Measurements from ENCODE around the gene NSF. TPM values are rescaled to one million over a fixed set of nuclear protein-coding genes. Genes with fewer than 3 reads are reported as not detected.
A peak's percentile ranks its signal among the peaks of the same experiment; 100 is the strongest.
"Not testable (repeated sequence)": the region's sequence is repeated elsewhere in the genome, so short reads cannot be mapped to it uniquely, and the experiment has no call there.

NSF gene
- total RNA-seq, 2 donors from 2014 or later: 29.7 to 41.0 TPM

GRCh38 chr17:46627452-46627851 lies 37.0 kb downstream of the NSF start:
- H3K4me1 Mint-ChIP-seq; H3K27me3 Mint-ChIP-seq (ENCODE audit: insufficient read depth); H3K27ac Mint-ChIP-seq; H3K4me3 Mint-ChIP-seq; H3K27me3 ChIP-seq (ENCODE audit: control insufficient read depth, insufficient read depth, low read length, poor library complexity, severe bottlenecking); H3K9me3 Mint-ChIP-seq; H3K36me3 ChIP-seq (ENCODE audit: control insufficient read depth, insufficient read depth, low read length); H3K4me1 ChIP-seq (ENCODE audit: control insufficient read depth, insufficient read depth, low read length); H3K27ac ChIP-seq (ENCODE audit: low read depth, low read length); H3K9ac ChIP-seq (ENCODE audit: extremely low read depth, low read length, poor library complexity, severe bottlenecking); H3K4me3 ChIP-seq (ENCODE audit: low read length); H3K9me3 ChIP-seq (ENCODE audit: control insufficient read depth, low read length); H3K36me3 Mint-ChIP-seq (ENCODE audit: low read depth); DNase-seq: not testable (repeated sequence)
- WGBS, 2 experiments (ENCODE audit: insufficient coverage in 1 of 2, insufficient read length in 1 of 2): no CpG with 5 or more reads among the region's 2 CpGs

- not testable (repeated sequence) for H3K36me3 ChIP-seq (ENCODE audit: control insufficient read depth, insufficient read depth, low read length); H3K4me1 Mint-ChIP-seq; H3K9ac ChIP-seq (ENCODE audit: extremely low read depth, low read length, poor library complexity, severe bottlenecking); H3K4me3 Mint-ChIP-seq; H3K4me1 ChIP-seq (ENCODE audit: control insufficient read depth, insufficient read depth, low read length); H3K9me3 ChIP-seq (ENCODE audit: control insufficient read depth, low read length); H3K27me3 Mint-ChIP-seq (ENCODE audit: insufficient read depth); H3K27ac ChIP-seq (ENCODE audit: low read depth, low read length); H3K4me3 ChIP-seq (ENCODE audit: low read length); H3K36me3 Mint-ChIP-seq (ENCODE audit: low read depth); H3K9me3 Mint-ChIP-seq; H3K27ac Mint-ChIP-seq; H3K27me3 ChIP-seq (ENCODE audit: control insufficient read depth, insufficient read depth, low read length, poor library complexity, severe bottlenecking); DNase-seq
- WGBS, 2 experiments (ENCODE audit: insufficient coverage in 1 of 2, insufficient read length in 1 of 2): no CpG with 5 or more reads among the region's 5 CpGs
Measured at GRCh38 chr17:46628753-46629436, 38.4 kb downstream of the NSF start.

- not testable (repeated sequence) for H3K27me3 ChIP-seq (ENCODE audit: control insufficient read depth, insufficient read depth, low read length, poor library complexity, severe bottlenecking); DNase-seq; H3K36me3 Mint-ChIP-seq (ENCODE audit: low read depth); H3K27ac ChIP-seq (ENCODE audit: low read depth, low read length); H3K4me1 ChIP-seq (ENCODE audit: control insufficient read depth, insufficient read depth, low read length); H3K27ac Mint-ChIP-seq; H3K36me3 ChIP-seq (ENCODE audit: control insufficient read depth, insufficient read depth, low read length); H3K4me1 Mint-ChIP-seq; H3K9me3 ChIP-seq (ENCODE audit: control insufficient read depth, low read length); H3K27me3 Mint-ChIP-seq (ENCODE audit: insufficient read depth); H3K9ac ChIP-seq (ENCODE audit: extremely low read depth, low read length, poor library complexity, severe bottlenecking); H3K4me3 ChIP-seq (ENCODE audit: low read length); H3K4me3 Mint-ChIP-seq; H3K9me3 Mint-ChIP-seq
- no CpG with 5 or more reads among the region's 3 CpGs for WGBS, 2 experiments (ENCODE audit: insufficient coverage in 1 of 2, insufficient read length in 1 of 2)
Measured at GRCh38 chr17:46632146-46632545, 41.7 kb downstream of the NSF start.

- not testable (repeated sequence) for H3K27me3 ChIP-seq (ENCODE audit: control insufficient read depth, insufficient read depth, low read length, poor library complexity, severe bottlenecking); H3K27ac ChIP-seq (ENCODE audit: low read depth, low read length); H3K36me3 Mint-ChIP-seq (ENCODE audit: low read depth); H3K4me3 ChIP-seq (ENCODE audit: low read length); H3K4me3 Mint-ChIP-seq; H3K9me3 Mint-ChIP-seq; DNase-seq; H3K4me1 ChIP-seq (ENCODE audit: control insufficient read depth, insufficient read depth, low read length); H3K4me1 Mint-ChIP-seq; H3K9ac ChIP-seq (ENCODE audit: extremely low read depth, low read length, poor library complexity, severe bottlenecking); H3K27ac Mint-ChIP-seq; H3K27me3 Mint-ChIP-seq (ENCODE audit: insufficient read depth); H3K9me3 ChIP-seq (ENCODE audit: control insufficient read depth, low read length); H3K36me3 ChIP-seq (ENCODE audit: control insufficient read depth, insufficient read depth, low read length)
Measured at GRCh38 chr17:46634844-46635243, 44.4 kb downstream of the NSF start.

- H3K36me3 Mint-ChIP-seq (ENCODE audit: low read depth); H3K9ac ChIP-seq (ENCODE audit: extremely low read depth, low read length, poor library complexity, severe bottlenecking); DNase-seq; H3K27ac ChIP-seq (ENCODE audit: low read depth, low read length); H3K9me3 Mint-ChIP-seq; H3K9me3 ChIP-seq (ENCODE audit: control insufficient read depth, low read length); H3K4me1 ChIP-seq (ENCODE audit: control insufficient read depth, insufficient read depth, low read length); H3K36me3 ChIP-seq (ENCODE audit: control insufficient read depth, insufficient read depth, low read length); H3K27me3 Mint-ChIP-seq (ENCODE audit: insufficient read depth); H3K27ac Mint-ChIP-seq; H3K4me3 ChIP-seq (ENCODE audit: low read length); H3K27me3 ChIP-seq (ENCODE audit: control insufficient read depth, insufficient read depth, low read length, poor library complexity, severe bottlenecking); H3K4me3 Mint-ChIP-seq; H3K4me1 Mint-ChIP-seq: not testable (repeated sequence)
- no CpG with 5 or more reads among the region's 2 CpGs for WGBS, 2 experiments (ENCODE audit: insufficient coverage in 1 of 2, insufficient read length in 1 of 2)
- peak; percentile 42 for TF ChIP-seq CTCF (conservative IDR thresholded peaks at IDR 0.05)
Measured at GRCh38 chr17:46641861-46642656, 51.6 kb downstream of the NSF start.

GRCh38 chr17:46647251-46647650 lies 56.8 kb downstream of the NSF start:
- not testable (repeated sequence) for H3K27ac Mint-ChIP-seq; DNase-seq; H3K27me3 Mint-ChIP-seq (ENCODE audit: insufficient read depth); H3K9ac ChIP-seq (ENCODE audit: extremely low read depth, low read length, poor library complexity, severe bottlenecking); H3K4me3 ChIP-seq (ENCODE audit: low read length); H3K27ac ChIP-seq (ENCODE audit: low read depth, low read length); H3K4me1 Mint-ChIP-seq; H3K4me1 ChIP-seq (ENCODE audit: control insufficient read depth, insufficient read depth, low read length); H3K36me3 Mint-ChIP-seq (ENCODE audit: low read depth); H3K27me3 ChIP-seq (ENCODE audit: control insufficient read depth, insufficient read depth, low read length, poor library complexity, severe bottlenecking); H3K9me3 Mint-ChIP-seq; H3K4me3 Mint-ChIP-seq; H3K36me3 ChIP-seq (ENCODE audit: control insufficient read depth, insufficient read depth, low read length); H3K9me3 ChIP-seq (ENCODE audit: control insufficient read depth, low read length)
- WGBS, 2 experiments (ENCODE audit: insufficient coverage in 1 of 2, insufficient read length in 1 of 2): no CpG with 5 or more reads among the region's 2 CpGs

All from endodermal cell (in vitro differentiated cells).